Colonic mucosa (tissue), 4 donors: Measurements from ENCODE around the gene CARD6. TPM values are rescaled to one million over a fixed set of nuclear protein-coding genes. Genes with fewer than 3 reads are reported as not detected.
A peak's percentile ranks its signal among the peaks of the same experiment; 100 is the strongest.

Experiments
- DNase-seq: peaks from one replicate; pipeline ENCODE4 v3.0.0-alpha.2; 2020
- H3K27ac ChIP-seq: fragments of 200-600 bp; one replicate; pipeline ENCODE4 v1.8.0; 2021
- H3K27me3 ChIP-seq: fragments of 200-600 bp; one replicate; pipeline ENCODE4 v1.8.0; 2021
- H3K36me3 ChIP-seq: fragments of 200-600 bp; one replicate; pipeline ENCODE4 v1.8.0; 2021
- H3K4me1 ChIP-seq: fragments of 200-600 bp; one replicate; pipeline ENCODE4 v1.8.0; 2021; ENCODE audit warnings: mild to moderate bottlenecking
- H3K4me3 ChIP-seq: fragments of 200-600 bp; one replicate; pipeline ENCODE4 v1.8.0; 2021
- H3K9ac ChIP-seq, 2 donors: one replicate each; pipeline ENCODE4 v1.7.0; 2013; ENCODE audit warnings: control low read depth in 2 of 2, low read depth in 2 of 2, low read length in 2 of 2
- H3K9me3 ChIP-seq: fragments of 200-600 bp; one replicate; pipeline ENCODE4 v1.8.0; 2021
- CTCF ChIP-seq: fragments of 200-600 bp; IDR thresholded peaks from one replicate; pipeline ENCODE4 v1.8.0; 2022; ENCODE audit warnings: antibody characterized with exemption, mild to moderate bottlenecking
- intact Hi-C: fragments of 100-400 bp; cut with DNase I; formaldehyde crosslinking; loops from one replicate; pipeline ENCODE4 v1.14.1; 2022
- total RNA-seq, 2 donors: library from RNA; stranded (reverse); fragmentation: NEBNext Ultra II Directional in 1 of 2; extraction: Animal tissue kit (Norgen Biotek cat#: 25700) in 1 of 2; gene quantifications; one replicate each; pipeline ENCODE4 v1.2.1, GENCODE V29; 2021
- donor health status: healthy.
- donor health status: DM: no; HTN: no; CAD: no.
- donor health status: DM: no; HTN: no; CAD: no.

CARD6 gene
- total RNA-seq, 2 donors from 2014 or later, result 1.3 to 2.5 TPM

- TF ChIP-seq CTCF, result peak; percentile 82
- no peaks in the 10 kb centered on the region for H3K9me3 ChIP-seq
- H3K4me3 ChIP-seq, result no peak overlapping the region
- H3K9ac ChIP-seq, result no peak overlapping the region
- intact Hi-C loops, result loop anchor here (5.0 kb wide), 3 partner anchors 443 to 938 kb away; no protein-coding TSS in a partner anchor
- no peaks in the 10 kb centered on the region for H3K27me3 ChIP-seq
- no peaks in the 10 kb centered on the region for H3K36me3 ChIP-seq
- no peaks in the 10 kb centered on the region for H3K4me1 ChIP-seq
- DNase-seq, result peak; percentile 72
- H3K27ac ChIP-seq, result no peak overlapping the region
These were observed 63.2 kb downstream of the CARD6 start for GRCh38 chr5:40904205-40904993.

- Histone ChIP-seq H3K4me1 (no peaks in the 10 kb centered on the region), H3K4me3 (no peak overlapping the region), H3K36me3 (no peaks in the 10 kb centered on the region), H3K27ac (no peak overlapping the region), H3K9me3 (no peaks in the 10 kb centered on the region), H3K27me3 (no peaks in the 10 kb centered on the region), H3K9ac (no peak overlapping the region)
- intact Hi-C loops, result loop anchor here (5.0 kb wide), 3 partner anchors 442 to 937 kb away; no protein-coding TSS in a partner anchor
- no peak for DNase-seq
- TF ChIP-seq CTCF, result no peak
These were observed 63.8 kb downstream of the CARD6 start for GRCh38 chr5:40904994-40905306.

GRCh38 chr5:40906351-40906751 is 65.2 kb downstream of the CARD6 start:
- H3K27ac ChIP-seq, result no peak overlapping the region
- H3K4me3 ChIP-seq, result no peak overlapping the region
- H3K9ac ChIP-seq, result no peak overlapping the region
- no peaks in the 10 kb centered on the region for H3K27me3 ChIP-seq
- intact Hi-C loops, result no loop called here
- no peaks in the 10 kb centered on the region for H3K9me3 ChIP-seq
- no peaks in the 10 kb centered on the region for H3K36me3 ChIP-seq
- TF ChIP-seq CTCF, result no peak
- H3K4me1 ChIP-seq, result no peaks in the 10 kb centered on the region
- no peak for DNase-seq

GRCh38 chr5:40909264-40909663 is 68.1 kb downstream of the CARD6 start, which contains the start of gene C7:
Gene C7 (plus strand): TSS chr5:40909497. CDS start chr5:40909611, 114 bp downstream.
- intact Hi-C loops, result no loop called here
- H3K4me3 ChIP-seq, result no peak within 1 kb of the TSS
- no peak for TF ChIP-seq CTCF
- H3K9ac ChIP-seq, result peak within 1 kb of the TSS in 1 of 2 donors; percentile 40
- no peaks in the 10 kb centered on the region for H3K9me3 ChIP-seq
- peak within 1 kb of the TSS; percentile 64 for H3K27ac ChIP-seq
- H3K36me3 ChIP-seq, result no peaks in the 10 kb centered on the region
- H3K4me1 ChIP-seq, result no peaks in the 10 kb centered on the region
- no peak for DNase-seq
- no peaks in the 10 kb centered on the region for H3K27me3 ChIP-seq

- no peaks in the 10 kb centered on the region for H3K9me3 ChIP-seq
- H3K4me1 ChIP-seq, result no peaks in the 10 kb centered on the region
- H3K9ac ChIP-seq, result peak overlapping the region in 1 of 2 donors; percentile 40
- no peak overlapping the region for H3K4me3 ChIP-seq
- intact Hi-C loops, result no loop called here
- no peak for DNase-seq
- H3K27ac ChIP-seq, result peak overlapping the region; percentile 64
- no peak for TF ChIP-seq CTCF
- H3K27me3 ChIP-seq, result no peaks in the 10 kb centered on the region
- no peaks in the 10 kb centered on the region for H3K36me3 ChIP-seq
These were observed 68.6 kb downstream of the CARD6 start for GRCh38 chr5:40909723-40910122.

Other genes with a start within 250 kb of the CARD6 start
- gene PTGER4, start 161.5 kb upstream of the CARD6 start, total RNA-seq, result 10 to 100 TPM; 28.1 to 53.4 TPM
- 10 to 100 TPM; 10.6 to 19.8 TPM for gene TTC33, start 85.4 kb upstream of the CARD6 start, total RNA-seq
- gene PRKAA1, start 43.0 kb upstream of the CARD6 start, total RNA-seq, result 100 to 1,000 TPM in 1 of 2 donors, 10 to 100 TPM in 1; 77.4 to 118 TPM
- gene RPL37, start 6.1 kb upstream of the CARD6 start, total RNA-seq, result 100 to 1,000 TPM; 867 to 934 TPM
- 10 to 100 TPM; 14.7 to 23.3 TPM for gene C7, start 68.1 kb downstream of the CARD6 start, total RNA-seq
- gene MROH2B, start 230.0 kb downstream of the CARD6 start, total RNA-seq, result not detected